ENCODE measurements around the gene USP38. TPM values are rescaled to one million over a fixed set of nuclear protein-coding genes. Genes with fewer than 3 reads are reported as not detected.

The USP38 gene
- total and polyA plus RNA-seq, 2 donors (not counting 1 experiment from before 2014, with no cell fraction given), result 13.9 to 15.7 TPM

DNA sequence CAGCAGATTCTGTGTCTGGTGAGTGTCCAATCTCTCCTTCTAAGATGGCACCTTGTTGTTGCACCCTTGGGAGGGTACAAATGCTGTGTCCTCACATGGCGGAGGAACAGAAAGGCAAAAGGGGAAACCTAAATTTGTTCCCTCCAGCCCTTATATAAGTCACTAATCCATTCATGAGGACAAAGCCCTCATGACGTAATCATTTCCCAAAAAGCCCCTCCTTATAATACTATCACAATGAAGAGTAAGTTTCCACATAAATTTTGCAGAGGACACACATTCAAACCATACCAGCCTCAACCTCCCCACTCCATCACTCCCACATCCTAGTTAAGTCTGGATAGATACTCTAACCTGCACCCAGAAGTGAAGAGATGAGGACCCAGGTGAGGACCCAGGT, 63.1 kb downstream of the USP38 start:
- no peaks in the 10 kb centered on the region for H3K9me3 ChIP-seq (ENCODE audit: control insufficient read depth, insufficient read depth, low read depth, low read length)
- H3K79me2 ChIP-seq (ENCODE audit: control insufficient read depth, insufficient read depth, low read length), result no peaks in the 10 kb centered on the region
- no peak overlapping the region for H3K9ac ChIP-seq (ENCODE audit: insufficient read depth, low read length)
- no peak overlapping the region for H2AFZ ChIP-seq (ENCODE audit: low read length)
- TF ChIP-seq, protein P1, sequence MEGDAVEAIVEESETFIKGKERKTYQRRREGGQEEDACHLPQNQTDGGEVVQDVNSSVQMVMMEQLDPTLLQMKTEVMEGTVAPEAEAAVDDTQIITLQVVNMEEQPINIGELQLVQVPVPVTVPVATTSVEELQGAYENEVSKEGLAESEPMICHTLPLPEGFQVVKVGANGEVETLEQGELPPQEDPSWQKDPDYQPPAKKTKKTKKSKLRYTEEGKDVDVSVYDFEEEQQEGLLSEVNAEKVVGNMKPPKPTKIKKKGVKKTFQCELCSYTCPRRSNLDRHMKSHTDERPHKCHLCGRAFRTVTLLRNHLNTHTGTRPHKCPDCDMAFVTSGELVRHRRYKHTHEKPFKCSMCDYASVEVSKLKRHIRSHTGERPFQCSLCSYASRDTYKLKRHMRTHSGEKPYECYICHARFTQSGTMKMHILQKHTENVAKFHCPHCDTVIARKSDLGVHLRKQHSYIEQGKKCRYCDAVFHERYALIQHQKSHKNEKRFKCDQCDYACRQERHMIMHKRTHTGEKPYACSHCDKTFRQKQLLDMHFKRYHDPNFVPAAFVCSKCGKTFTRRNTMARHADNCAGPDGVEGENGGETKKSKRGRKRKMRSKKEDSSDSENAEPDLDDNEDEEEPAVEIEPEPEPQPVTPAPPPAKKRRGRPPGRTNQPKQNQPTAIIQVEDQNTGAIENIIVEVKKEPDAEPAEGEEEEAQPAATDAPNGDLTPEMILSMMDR (conservative IDR thresholded peaks at IDR 0.05 in 1 of 2, IDR thresholded peaks at IDR 0.05 in 1 of 2; ENCODE audit: low read depth in 1 of 2, low read length in 2 of 2), result no peak
- no peak for TF ChIP-seq EZH2 (IDR thresholded peaks at IDR 0.05; ENCODE audit: low read length, missing control alignments)
- H3K4me2 ChIP-seq (ENCODE audit: extremely low read depth, insufficient read depth, low read length), result no peak overlapping the region
- H3K4me3 ChIP-seq (replicated peaks in 1 of 4; ENCODE audit: control extremely low read depth in 1 of 4, insufficient read depth in 1 of 4, low read depth in 3 of 4, low read length in 4 of 4), result no peak overlapping the region
- H3K27ac ChIP-seq (ENCODE audit: insufficient read depth, low read length), result no peak overlapping the region
- DNase-seq (ENCODE audit: low read depth in 2 of 2), result no peak
- H3K36me3 ChIP-seq (ENCODE audit: control insufficient read depth, insufficient read depth, low read length), result no peaks in the 10 kb centered on the region
- H3K4me1 ChIP-seq (ENCODE audit: control insufficient read depth, extremely low read depth, insufficient read depth, low read length), result no peaks in the 10 kb centered on the region
- no peaks in the 10 kb centered on the region for H4K20me1 ChIP-seq (ENCODE audit: control insufficient read depth, extremely low read depth, insufficient read depth, low read length)
- no peaks in the 10 kb centered on the region for H3K27me3 ChIP-seq (ENCODE audit: control insufficient read depth, insufficient read depth, low read length)

DNA sequence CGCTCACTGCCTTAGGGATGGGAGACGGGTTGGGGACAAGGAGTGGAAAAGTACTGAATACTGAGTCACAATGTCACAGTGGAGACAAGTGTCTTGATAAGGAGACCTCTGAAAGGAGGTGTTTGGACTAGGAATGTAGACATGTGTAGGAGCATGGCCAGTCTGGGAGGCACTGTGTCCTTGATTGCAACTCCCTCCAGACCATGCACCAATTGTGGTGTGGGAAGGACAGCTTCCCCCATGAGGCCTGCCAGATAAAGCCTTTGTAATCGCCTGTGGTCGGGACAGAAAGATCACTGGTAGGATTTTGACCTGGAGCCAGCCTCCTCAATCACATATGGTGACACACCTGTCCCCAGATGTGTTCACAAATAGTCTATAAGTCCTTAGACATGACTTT, 64.1 kb downstream of the USP38 start:
- Histone ChIP-seq H3K27ac (ENCODE audit: insufficient read depth, low read length) (no peak overlapping the region), H3K4me3 (replicated peaks in 1 of 4; ENCODE audit: control extremely low read depth in 1 of 4, insufficient read depth in 1 of 4, low read depth in 3 of 4, low read length in 4 of 4) (no peak overlapping the region), H3K4me2 (ENCODE audit: extremely low read depth, insufficient read depth, low read length) (no peak overlapping the region), H3K9ac (ENCODE audit: insufficient read depth, low read length) (no peak overlapping the region), H3K79me2 (ENCODE audit: control insufficient read depth, insufficient read depth, low read length) (no peaks in the 10 kb centered on the region), H3K36me3 (ENCODE audit: control insufficient read depth, insufficient read depth, low read length) (no peaks in the 10 kb centered on the region), H2AFZ (ENCODE audit: low read length) (no peak overlapping the region), H3K4me1 (ENCODE audit: control insufficient read depth, extremely low read depth, insufficient read depth, low read length) (no peaks in the 10 kb centered on the region), H4K20me1 (ENCODE audit: control insufficient read depth, extremely low read depth, insufficient read depth, low read length) (no peaks in the 10 kb centered on the region), H3K27me3 (ENCODE audit: control insufficient read depth, insufficient read depth, low read length) (no peaks in the 10 kb centered on the region), H3K9me3 (ENCODE audit: control insufficient read depth, insufficient read depth, low read depth, low read length) (no peaks in the 10 kb centered on the region)
- TF ChIP-seq EZH2 (IDR thresholded peaks at IDR 0.05; ENCODE audit: low read length, missing control alignments), result no peak
- TF ChIP-seq, protein P1 (conservative IDR thresholded peaks at IDR 0.05 in 1 of 2, IDR thresholded peaks at IDR 0.05 in 1 of 2; ENCODE audit: low read depth in 1 of 2, low read length in 2 of 2), result no peak
- DNase-seq (ENCODE audit: low read depth in 2 of 2), result no peak

DNA sequence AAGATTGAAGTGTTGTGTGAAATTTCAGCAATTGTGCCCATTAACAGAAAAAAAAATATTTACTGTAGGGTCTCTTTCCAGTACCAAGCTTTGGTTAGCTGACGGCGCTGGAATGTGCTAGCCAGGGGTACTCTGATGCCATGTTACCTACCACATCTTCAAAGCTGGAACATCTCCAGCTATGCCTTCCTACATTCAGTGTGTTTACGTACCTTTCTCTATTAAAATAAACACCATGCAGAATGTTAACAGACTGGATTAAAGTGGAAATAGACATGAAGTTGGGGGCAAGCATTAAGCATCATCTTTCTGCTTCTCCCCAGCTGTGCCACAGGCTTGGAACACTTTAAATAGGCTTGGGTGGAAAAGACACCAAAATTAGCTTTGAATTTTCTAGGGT, 65.9 kb downstream of the USP38 start:
- no peaks in the 10 kb centered on the region for H3K9me3 ChIP-seq (ENCODE audit: control insufficient read depth, insufficient read depth, low read depth, low read length)

More for the DNA sequence above, 65.9 kb downstream of the USP38 start:
- Histone ChIP-seq H3K79me2 (ENCODE audit: control insufficient read depth, insufficient read depth, low read length) (no peaks in the 10 kb centered on the region), H3K4me1 (ENCODE audit: control insufficient read depth, extremely low read depth, insufficient read depth, low read length) (no peaks in the 10 kb centered on the region), H3K27me3 (ENCODE audit: control insufficient read depth, insufficient read depth, low read length) (no peaks in the 10 kb centered on the region), H3K27ac (ENCODE audit: insufficient read depth, low read length) (no peak overlapping the region), H3K4me3 (replicated peaks in 1 of 4; ENCODE audit: control extremely low read depth in 1 of 4, insufficient read depth in 1 of 4, low read depth in 3 of 4, low read length in 4 of 4) (no peak overlapping the region), H4K20me1 (ENCODE audit: control insufficient read depth, extremely low read depth, insufficient read depth, low read length) (no peaks in the 10 kb centered on the region), H2AFZ (ENCODE audit: low read length) (no peak overlapping the region), H3K4me2 (ENCODE audit: extremely low read depth, insufficient read depth, low read length) (no peak overlapping the region), H3K9ac (ENCODE audit: insufficient read depth, low read length) (no peak overlapping the region), H3K36me3 (ENCODE audit: control insufficient read depth, insufficient read depth, low read length) (no peaks in the 10 kb centered on the region)
- no peak for DNase-seq (ENCODE audit: low read depth in 2 of 2)
- TF ChIP-seq, protein P1 (conservative IDR thresholded peaks at IDR 0.05 in 1 of 2, IDR thresholded peaks at IDR 0.05 in 1 of 2; ENCODE audit: low read depth in 1 of 2, low read length in 2 of 2), result no peak
- TF ChIP-seq EZH2 (IDR thresholded peaks at IDR 0.05; ENCODE audit: low read length, missing control alignments), result no peak
